Pons (tissue), 1 donor: ENCODE data around the gene HECA.
"Not testable (repeated sequence)": the region's sequence is repeated elsewhere in the genome, so short reads cannot be mapped to it uniquely, and the experiment has no call there.

ENCODE experiments used
- DNase-seq: peaks from one replicate; pipeline ENCODE4 v3.0.0-alpha.2; 2016; ENCODE audit warnings: low spot score

Gene HECA, protein sequence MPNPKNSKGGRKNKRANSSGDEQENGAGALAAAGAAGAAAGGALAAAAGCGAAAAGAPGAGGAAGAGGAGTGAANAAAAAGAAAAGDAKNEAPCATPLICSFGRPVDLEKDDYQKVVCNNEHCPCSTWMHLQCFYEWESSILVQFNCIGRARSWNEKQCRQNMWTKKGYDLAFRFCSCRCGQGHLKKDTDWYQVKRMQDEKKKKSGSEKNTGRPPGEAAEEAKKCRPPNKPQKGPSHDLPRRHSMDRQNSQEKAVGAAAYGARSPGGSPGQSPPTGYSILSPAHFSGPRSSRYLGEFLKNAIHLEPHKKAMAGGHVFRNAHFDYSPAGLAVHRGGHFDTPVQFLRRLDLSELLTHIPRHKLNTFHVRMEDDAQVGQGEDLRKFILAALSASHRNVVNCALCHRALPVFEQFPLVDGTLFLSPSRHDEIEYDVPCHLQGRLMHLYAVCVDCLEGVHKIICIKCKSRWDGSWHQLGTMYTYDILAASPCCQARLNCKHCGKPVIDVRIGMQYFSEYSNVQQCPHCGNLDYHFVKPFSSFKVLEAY

DNA sequence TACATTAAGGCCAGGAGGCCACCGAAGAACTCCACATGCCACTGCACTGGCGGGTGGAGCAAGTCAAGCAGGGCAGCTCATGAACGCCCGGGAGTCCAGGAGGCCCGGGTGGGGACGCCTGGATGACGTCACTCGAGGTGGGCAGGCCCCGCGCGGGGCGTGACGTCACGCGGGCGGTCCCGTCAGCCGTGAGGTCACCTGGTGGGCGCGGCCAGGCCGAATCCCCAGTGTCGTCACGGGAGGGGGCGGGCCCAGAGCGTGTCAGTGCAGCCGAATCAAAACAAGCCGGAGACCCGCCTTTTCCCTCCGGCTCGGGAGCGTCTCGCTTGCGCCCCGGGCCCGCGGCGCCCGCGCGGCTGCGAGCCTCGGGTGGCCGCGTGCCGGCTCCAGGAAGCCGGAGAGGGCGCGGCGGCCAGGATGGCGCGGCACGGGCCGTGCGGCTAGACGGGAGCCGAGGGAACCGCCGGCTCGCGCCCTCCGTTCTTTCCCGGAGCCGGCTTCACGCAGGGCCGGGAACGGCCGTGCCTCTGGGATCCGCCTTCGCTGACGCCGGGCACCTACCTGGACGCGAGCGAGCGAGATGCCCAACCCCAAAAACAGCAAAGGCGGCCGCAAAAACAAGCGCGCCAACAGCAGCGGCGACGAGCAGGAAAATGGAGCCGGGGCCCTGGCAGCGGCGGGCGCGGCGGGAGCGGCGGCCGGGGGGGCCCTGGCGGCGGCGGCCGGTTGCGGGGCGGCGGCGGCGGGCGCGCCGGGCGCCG lies at the start of gene HECA:
Gene HECA (plus strand): TSS at position 264 of the 761 bp plus-strand sequence. CDS start 317 bp downstream, at position 581.
- peak; percentile 89 for DNase-seq

DNA sequence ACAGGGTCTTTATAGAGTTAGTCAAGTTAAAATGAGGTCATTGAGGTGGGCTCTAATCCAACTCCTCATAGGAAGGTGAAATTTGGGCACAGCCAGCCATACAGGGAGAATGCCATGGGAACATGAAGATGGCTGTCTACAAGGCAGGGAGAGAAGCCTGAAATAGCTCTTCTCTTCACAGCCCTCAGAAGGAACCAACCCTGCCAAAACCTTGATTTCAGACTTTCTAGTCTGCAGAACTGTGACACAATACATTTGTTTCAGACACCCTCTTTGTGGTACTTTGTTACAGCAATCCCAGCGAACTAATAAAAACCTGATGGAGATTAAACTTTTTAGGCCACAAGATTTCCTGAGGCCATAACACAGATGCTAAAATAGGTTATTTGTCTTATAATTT lies 43.1 kb upstream of the HECA start:
- no peak for DNase-seq

DNA sequence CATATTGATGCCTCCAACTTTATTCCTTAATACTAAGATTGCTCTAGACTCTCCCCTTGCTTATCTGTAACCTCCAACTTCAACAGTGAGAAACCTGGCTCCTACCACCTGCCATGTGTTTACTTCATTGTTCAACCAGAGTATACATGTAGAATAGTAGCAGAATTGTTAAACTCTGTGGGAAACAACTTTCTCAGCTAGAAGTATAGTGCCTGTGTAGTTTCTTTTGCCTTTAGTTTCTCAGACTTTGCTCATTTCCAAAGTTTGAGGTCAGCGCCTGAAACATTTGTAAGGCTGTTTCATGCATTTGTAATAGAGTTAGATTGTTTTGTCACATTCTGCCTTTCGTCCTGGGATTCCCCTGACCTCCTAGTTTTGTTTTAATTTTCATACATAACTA lies 34.9 kb upstream of the HECA start:
- no peak for DNase-seq

DNA sequence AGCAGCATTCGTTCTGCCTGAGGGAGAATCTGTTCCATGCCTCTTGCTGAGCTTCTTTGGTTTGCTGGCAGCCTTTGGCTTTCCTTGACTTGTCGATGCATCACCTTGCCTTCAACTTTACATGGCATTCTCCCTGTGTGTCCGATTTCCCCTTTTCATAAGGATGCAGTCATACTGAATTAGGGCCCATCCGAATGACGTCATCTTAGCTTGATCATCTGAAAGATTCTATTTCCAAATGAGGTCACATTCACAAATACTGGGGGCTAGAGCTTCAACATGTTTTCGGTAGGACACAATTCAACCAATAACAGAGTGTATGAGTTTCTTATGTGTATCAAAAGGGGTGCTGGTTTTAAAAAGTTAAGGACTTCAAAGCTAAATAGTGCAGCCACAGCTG lies 27.8 kb upstream of the HECA start:
- DNase-seq: no peak

DNA sequence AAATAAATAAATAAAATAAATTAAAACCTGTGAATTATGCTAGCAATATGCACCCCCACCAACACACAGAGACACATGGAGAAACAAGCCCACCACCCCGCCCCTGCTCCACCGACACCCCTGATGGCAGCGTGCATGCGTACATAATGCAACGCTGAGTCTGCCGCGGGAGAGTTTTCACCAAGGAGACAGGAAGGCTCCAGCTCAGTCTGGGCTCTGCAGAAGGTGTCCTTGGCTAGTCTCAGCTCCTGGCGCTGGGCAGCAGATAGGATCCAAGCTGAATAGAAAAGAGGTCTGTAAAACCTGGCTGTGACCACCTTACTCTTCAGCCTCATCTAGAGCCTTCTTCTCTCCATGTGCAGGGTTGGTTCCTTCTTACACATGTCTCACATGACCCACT lies 26.5 kb upstream of the HECA start:
- no peak for DNase-seq

DNA sequence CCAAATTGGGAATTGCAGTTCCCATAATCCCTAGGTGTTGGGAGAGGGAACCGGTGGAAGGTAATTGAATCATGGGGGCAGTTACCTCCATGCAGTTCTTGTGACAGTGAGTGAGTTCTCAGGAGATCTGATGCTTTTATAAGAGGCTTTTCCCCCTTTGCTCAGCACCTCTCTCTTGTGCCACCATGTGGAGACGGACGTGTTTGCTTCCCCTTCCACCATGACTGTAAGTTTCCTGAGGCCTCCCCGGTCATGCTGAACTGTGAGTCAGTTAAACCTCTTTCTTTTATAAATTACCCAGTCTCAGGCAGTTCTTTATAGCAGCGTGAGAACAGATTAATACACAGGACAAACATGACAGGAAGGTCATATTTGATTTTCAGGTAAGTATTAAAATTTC lies 25.3 kb upstream of the HECA start:
- no peak for DNase-seq

DNA sequence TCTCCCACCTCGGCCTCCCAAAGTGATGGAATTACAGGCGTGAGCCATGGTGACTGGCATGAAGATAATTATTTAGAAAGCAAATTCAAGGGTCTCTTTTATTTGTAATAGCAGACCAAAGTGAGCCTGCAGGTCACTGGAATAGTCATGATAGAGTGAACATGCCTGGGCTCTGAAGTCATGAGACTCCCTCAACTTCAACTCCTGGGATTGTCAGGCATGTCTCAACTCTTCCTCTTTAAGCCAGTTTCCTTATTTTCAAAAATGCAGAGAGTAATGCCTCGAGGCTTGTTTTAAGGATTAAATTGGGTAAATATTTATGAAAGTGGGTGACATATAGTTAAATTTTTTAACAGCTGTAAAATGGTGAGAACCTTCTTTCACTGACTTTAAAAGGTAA lies 22.7 kb upstream of the HECA start:
- no peak for DNase-seq

DNA sequence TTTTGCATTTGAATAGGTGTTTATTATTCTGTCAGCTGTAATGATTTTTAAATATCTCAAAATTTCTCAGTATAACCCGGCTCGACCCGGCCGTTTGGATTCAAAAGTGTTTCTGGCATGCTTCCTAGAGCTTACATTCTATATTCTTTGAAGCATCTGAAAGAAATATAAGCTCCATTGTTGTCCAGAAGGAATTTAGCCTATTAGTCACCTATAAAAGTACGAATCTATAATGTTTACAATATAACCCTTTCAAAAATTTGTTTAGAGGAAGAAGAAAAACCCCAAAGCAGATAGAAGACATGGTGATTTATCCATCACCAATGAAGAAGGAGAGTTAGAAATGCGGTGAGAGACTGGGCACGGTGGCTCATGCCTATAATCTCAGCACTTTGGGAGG lies 22.3 kb upstream of the HECA start:
- DNase-seq: no peak

DNA sequence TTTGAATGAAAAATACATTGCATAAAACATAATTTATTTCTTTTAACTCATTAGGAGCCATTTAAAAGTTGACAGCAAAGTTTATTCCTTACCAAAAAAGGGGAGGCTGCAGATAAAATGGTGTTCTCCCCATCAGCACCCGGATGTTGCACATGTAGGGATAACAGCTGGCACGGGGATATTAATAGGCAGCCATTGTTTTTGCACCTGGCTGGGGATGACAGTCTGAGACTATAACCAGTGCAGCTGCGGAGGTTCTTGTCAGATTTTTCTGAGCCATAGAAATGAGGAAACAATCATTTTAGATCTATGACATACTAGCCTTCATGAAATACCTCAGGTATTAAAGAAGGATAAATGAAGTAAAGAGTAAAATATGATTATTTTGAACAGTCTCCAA lies 20.1 kb upstream of the HECA start:
- DNase-seq: no peak

DNA sequence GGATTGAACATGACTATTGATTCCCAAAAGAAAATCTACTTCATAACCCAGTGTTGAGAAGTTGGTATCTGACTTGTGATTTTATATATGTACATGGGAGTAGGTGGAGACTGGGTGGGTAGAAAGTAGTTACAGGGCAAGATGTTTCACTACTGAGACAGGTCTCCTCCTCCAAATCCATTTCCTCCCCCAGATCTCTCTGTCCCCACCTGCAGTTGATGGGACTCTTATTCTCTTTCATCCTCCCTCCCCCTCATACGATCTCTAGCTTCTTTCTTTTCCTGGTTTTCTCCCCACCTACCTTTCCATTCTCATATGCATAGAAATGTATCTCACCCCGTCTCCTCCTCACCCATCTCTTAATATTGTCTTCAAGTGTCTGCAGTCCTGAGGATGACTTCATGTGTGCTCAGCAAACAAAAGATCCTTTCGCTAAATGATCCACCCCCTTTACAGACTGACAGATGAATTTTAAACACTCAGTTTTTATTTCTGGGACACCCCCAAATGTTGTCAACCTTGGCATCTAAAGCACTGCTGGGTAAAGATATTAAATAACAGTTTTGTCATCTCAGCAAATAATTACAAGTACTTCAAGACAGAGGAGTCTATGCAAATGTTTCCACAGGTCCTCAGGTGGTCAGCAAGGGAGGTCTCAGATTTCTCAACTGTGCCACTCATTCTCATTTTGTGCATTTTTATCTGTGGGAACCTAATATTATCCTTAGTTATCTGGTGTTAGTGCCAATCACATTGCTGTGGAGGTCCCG lies 18.7 kb upstream of the HECA start:
- no peak for DNase-seq

DNA sequence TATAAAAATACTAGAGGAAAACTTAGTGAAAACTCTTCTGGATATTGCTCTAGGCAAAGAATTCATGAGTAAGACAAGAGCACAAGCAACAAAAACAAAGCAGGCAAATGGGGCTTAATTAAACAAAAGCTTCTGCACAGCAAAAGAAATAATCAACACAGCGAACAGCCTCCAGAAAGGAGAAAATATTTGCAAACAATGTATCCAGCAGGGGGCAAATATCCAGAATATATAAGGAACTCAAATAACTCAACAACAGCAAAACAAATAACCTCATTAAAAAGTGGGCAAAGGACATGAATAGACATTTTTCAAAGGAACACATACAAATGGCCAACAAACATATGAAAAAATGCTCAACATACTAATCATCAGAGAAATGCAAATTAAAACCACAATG lies 17.1 kb upstream of the HECA start:
- no peak for DNase-seq

DNA sequence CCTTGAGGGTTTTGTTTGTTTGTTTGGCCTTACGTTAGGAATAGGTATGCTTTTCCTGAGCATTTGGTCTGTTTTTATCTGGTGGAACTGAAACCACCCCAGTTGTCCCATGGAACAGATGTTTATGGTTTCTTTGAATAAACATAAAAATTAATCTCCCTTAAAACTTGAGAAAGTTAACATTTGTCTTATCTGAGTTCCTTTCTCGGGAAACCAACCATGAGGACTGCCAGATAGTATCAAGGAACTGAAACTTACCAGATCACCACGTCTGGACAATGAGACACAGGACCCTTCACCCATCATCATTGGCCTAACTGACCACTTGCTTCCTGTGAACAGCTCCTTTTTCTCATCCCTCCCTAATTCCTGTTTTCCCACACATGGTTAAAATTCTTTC lies 15.3 kb upstream of the HECA start:
- no peak for DNase-seq

DNA sequence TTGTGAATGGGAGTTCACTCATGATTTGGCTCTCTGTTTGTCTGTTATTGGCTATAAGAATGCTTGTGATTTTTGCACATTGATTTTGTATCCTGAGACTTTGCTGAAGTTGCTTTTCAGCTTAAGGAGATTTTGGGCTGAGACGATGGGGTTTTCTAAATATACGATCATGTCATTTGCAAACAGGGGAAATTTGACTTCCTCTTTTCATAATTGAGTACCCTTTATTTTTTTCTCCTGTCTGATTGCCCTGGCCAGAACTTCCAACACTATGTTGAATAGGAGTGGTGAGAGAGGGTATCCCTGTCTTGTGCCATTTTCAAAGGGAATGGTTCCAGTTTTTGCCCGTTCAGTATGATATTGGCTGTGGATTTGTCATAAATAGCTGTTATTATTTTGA lies 12.1 kb upstream of the HECA start:
- DNase-seq: not testable (repeated sequence)

DNA sequence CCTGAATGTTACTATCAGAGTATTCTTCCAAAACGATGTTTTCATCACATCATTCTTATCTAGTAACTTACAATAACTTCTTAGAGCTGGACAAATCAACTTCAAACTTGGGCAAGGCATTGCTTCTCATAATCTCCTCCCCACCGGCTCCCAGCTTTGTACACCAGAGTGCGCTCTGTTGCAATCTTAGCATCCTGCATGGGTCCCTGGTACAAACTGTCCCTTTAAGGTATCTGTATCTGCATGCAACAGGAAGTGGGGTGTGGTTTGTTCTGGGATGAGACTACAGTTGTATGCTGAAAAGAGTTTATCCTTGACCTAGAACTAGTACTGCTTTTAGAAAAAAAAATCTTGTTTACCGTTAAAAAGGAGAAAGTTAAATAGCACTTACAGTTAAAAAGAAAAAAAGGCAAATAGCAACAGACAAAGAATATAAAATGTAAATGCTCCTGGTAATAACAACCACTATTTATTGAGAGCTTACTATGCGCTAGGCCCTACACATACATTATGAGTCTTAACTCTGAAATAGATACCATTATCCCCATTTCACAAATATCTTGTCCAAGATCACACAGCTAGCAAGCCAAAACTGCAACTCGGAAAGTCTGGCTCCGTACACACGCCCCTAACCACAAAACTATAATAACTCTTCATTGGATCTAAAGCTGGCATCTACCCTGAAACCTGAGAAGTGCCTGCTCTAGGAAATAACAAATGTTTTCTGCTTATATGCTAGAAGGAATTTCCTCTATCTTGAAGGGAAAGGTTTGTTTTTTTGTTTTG lies 9.8 kb upstream of the HECA start:
- peak; percentile 51 for DNase-seq

DNA sequence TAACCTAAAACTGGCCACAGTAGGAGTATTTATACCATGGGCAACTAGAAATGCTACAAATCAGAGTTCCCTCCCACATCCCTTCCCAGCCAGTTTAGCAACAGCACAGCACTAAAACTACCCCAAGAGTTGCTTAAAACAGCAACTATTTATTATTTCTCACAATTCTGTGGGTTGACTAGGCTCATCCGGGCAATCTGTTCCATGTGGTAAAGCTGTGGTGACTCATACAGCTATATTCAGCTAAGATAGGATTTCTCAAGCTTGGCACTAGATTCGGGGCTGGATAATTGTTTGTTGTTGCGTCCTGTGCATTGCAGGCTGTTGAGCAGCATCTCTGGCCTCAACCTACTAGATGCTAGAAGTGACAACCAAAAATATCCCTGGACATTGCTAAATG lies 8.6 kb upstream of the HECA start:
- DNase-seq: no peak

DNA sequence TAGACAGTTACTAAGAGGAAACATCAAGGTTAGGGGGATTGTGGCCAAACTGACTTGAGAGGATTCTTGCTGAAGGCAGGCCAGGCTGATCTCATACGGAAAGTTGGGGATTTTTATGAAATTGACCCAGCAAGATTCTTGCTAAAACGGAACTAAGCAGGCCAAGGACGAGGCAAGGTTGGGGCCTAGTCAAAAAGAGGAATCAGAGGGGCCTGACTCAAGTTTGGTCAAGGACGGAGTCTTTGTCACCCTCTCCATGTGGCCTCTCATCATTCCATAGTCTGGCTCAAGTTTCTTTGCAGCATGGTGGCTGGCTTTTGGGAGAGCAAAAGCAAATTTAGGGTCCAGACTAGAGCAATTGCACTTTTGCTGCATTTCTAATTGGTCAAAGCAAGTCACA lies 7.9 kb upstream of the HECA start:
- no peak for DNase-seq

DNA sequence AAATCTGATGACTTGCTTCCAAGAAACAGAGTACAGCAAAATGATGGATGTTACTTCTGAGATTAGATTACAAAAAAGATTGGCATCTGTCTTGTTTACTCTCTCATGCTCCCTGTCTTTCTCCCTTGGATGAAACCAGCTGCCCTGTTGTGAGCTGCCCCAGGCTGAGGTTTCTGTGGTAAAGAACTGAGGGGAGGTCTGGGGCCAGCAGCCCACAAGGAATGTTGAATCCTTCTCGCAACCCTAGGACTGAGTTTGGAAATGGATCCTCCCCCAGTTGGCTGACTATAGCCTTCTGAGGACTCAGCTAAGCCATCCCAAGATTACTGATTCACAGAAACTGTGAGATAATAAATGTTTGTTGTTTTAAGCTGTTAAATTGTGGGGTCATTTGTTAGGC lies 5.6 kb upstream of the HECA start:
- no peak for DNase-seq

DNA sequence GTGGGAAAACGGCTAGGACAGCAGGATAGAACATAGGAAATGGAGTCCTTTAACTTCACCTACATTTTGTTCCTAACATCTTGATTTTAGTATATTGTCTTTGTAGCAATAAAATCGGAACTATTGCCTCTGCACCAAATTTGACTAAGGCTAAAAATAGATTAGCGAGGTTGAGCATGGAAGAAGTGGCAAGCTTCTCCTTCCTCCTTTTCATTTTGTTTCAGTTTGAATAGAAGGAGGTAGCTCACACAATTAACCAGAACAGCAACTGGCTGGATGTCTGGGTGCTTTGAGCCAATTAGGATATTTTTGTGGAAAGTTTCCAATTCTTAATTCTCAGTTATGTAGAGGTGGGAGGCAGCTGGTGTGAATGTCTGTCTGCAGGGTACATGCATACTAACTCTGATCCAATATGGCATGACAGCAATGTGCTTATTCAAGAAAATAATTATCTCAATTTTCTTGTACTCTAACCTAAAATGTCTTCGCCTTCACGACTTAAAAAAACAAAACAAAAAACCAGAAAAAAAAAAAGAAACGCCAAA lies 3.1 kb upstream of the HECA start:
- peak; percentile 71 for DNase-seq

DNA sequence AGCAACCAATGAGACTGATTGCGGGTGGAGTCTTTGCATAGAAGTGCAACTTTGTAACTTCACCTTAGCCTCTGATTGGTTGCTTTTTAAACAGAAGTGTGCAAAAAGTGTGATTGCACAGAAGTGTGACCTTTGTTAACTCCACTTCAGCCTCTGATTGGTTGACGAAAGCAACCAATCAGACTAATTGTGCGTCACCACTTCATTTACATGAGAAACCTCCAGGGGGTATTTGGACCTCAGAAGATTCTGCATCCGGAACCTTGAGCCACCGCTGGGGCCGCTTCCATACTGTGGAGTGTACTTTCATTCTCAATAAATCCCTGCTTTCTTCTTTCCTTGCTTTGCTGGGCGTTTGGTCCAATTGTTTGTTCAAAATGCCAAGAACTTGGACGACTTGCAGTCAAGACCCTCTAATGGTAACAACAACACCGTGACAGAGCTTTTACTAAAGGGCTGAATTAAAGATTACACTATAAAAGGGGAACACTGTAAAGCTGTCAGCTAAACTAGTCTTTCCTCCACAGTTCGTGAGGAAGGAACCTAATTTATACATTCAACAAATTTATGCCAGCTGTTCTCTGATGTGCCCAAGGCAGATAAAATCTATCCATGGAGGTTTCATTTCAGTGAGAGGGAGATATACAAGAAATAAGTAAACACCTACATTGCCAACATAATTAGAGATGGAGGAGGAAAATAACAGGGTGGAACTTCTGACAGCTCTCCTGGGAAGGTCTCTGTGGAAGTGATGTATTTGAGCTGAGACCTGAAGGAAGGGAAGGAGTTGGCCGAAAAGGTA lies 1.4 kb upstream of the HECA start:
- DNase-seq: peak; percentile 26

DNA sequence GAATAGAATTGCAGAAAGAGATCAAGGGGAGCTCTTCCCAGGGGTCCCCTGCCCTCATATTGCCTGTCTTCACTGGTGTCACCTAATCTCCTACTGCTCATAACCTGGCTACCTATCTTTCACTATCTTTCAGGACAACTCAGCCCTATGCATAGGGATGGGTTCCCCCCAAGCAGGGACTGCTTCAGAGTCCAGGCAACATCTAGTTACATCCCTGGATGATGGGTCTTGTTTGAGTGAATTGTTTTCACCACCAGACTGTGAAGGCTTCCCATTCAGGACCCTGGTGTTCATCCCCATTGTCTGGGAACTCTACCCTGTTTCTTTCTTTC lies 850 bp upstream of the HECA start:
- no peak for DNase-seq
